IPS-11a (cell line): ENCODE data around the gene MXD4.
"Not testable (repeated sequence)": the region's sequence is repeated elsewhere in the genome, so short reads cannot be mapped to it uniquely, and the experiment has no call there.

ENCODE experiments used
- H3K4me3 ChIP-seq: one replicate; pipeline ENCODE4 v1.5.1; 2013; ENCODE audit warnings: low read depth, low read length, control low read depth

The MXD4 gene

GRCh38 chr4:2241003-2241402 lies 20.9 kb downstream of the MXD4 start:
- peak overlapping the region; percentile 62 for H3K4me3 ChIP-seq

GRCh38 chr4:2236944-2237666 lies 24.8 kb downstream of the MXD4 start:
- H3K4me3 ChIP-seq = no peak overlapping the region

- no peak overlapping the region for H3K4me3 ChIP-seq
Observed at GRCh38 chr4:2231082-2231481, 30.8 kb downstream of the MXD4 start.

- no peak overlapping the region for H3K4me3 ChIP-seq
Observed at GRCh38 chr4:2226261-2226660, 35.6 kb downstream of the MXD4 start.

GRCh38 chr4:2222838-2223237 lies 39.1 kb downstream of the MXD4 start:
- H3K4me3 ChIP-seq = no peak overlapping the region

GRCh38 chr4:2221378-2221777 lies 40.5 kb downstream of the MXD4 start:
- not testable (repeated sequence) for H3K4me3 ChIP-seq

GRCh38 chr4:2220016-2220630 lies 41.8 kb downstream of the MXD4 start:
- H3K4me3 ChIP-seq = no peak overlapping the region

- no peak overlapping the region for H3K4me3 ChIP-seq
Observed at GRCh38 chr4:2219233-2219760, 42.6 kb downstream of the MXD4 start.

- no peak overlapping the region for H3K4me3 ChIP-seq
Observed at GRCh38 chr4:2218436-2218835, 43.5 kb downstream of the MXD4 start.

GRCh38 chr4:2217726-2218125 lies 44.2 kb downstream of the MXD4 start:
- no peak overlapping the region for H3K4me3 ChIP-seq

GRCh38 chr4:2212831-2213230 lies 49.1 kb downstream of the MXD4 start:
- no peak overlapping the region for H3K4me3 ChIP-seq

- not testable (repeated sequence) for H3K4me3 ChIP-seq
Observed at GRCh38 chr4:2202789-2203188, 59.1 kb downstream of the MXD4 start.
